SJSA1 (cell line): ENCODE results near the gene LRRC26. TPM values are rescaled to one million over a fixed set of nuclear protein-coding genes. Genes with fewer than 3 reads are reported as not detected.
"Not testable (repeated sequence)": the region's sequence is repeated elsewhere in the genome, so short reads cannot be mapped to it uniquely, and the experiment has no call there.

ENCODE experiments used
- DNase-seq, 2 experiments: peaks; one replicate each; pipeline ENCODE4 v3.0.0-alpha.2; 2015 to 2020; ENCODE audit warnings: low spot score in 2 of 2, low read depth in 1 of 2
- H3K27ac ChIP-seq: fragments of 250-450 bp; sonication (Bioruptor Pico); 2 replicates; pipeline ENCODE4 v1.5.1; 2020; ENCODE audit warnings: mild to moderate bottlenecking, moderate library complexity
- H3K27me3 ChIP-seq: fragments of 250-450 bp; sonication (Bioruptor Pico); replicated peaks from 2 replicates; pipeline ENCODE4 v1.5.1; 2020; ENCODE audit warnings: mild to moderate bottlenecking, moderate library complexity
- H3K36me3 ChIP-seq: fragments of 250-450 bp; sonication (Bioruptor Pico); 2 replicates; pipeline ENCODE4 v1.5.1; 2020; ENCODE audit warnings: mild to moderate bottlenecking
- H3K4me1 ChIP-seq: fragments of 250-450 bp; sonication (Bioruptor Pico); replicated peaks from 2 replicates; pipeline ENCODE4 v1.6.1; 2021; ENCODE audit warnings: mild to moderate bottlenecking
- H3K4me3 ChIP-seq: fragments of 250-450 bp; sonication (Bioruptor Pico); 2 replicates; pipeline ENCODE4 v1.5.1; 2020; ENCODE audit warnings: mild to moderate bottlenecking
- H3K9me3 ChIP-seq: fragments of 250-450 bp; sonication (Bioruptor Pico); replicated peaks from 2 replicates; pipeline ENCODE4 v1.5.1; 2020; ENCODE audit warnings: mild to moderate bottlenecking
- total RNA-seq: library from RNA; depleted of rRNA; stranded (reverse); fragments of >200 nt; shearing (Covaris generic); gene quantifications from 2 replicates; pipeline ENCODE4 v1.2.3, GENCODE V29; 2014; rRNA removed

The LRRC26 gene
- total RNA-seq, 1 experiment from 2014 or later, result not detected

DNA sequence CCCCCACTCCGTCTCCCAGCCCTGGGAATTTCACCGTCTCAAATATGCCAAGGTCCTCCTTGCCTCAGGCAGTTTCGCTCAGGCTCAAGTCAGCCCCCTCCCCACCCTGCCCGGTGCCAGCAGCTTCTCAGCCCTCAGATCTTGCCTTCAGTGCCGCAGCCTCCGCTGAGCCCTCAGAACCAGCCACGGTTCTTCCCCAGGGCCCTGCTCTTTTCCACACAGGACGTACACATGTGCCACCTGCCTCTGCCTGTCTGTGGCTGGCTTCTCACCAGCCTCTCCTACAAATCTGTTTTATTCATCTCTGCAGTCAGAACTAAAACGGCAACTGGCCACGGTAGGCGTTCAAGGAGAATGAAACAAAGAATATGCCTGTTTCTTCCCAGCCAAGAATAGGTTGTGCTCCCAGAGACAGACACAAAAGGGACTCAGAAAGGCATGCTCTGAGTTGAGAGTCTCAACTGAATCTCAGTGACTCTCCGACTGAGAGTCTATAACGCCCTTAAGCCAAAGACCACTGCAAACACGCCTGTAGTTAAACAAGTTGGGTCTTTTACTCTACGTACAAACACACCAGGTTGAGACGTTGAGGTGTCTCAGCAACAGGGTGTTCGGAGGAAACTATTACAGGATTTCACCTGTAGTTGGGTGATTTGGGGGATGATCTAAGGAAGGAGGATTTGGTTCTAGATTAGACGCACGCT, 41.5 kb downstream of the LRRC26 start:
- DNase-seq, result peak in 1 of 2 experiments; percentile 39
- H3K27me3 ChIP-seq, result 0 out of 2 replicates have a peak, but pooled peaks cover 3% of the 10 kb centered on the region
- 0 out of 2 replicates have a peak, but pooled peaks cover 5% of the 10 kb centered on the region for H3K9me3 ChIP-seq
- no peak overlapping the region for H3K27ac ChIP-seq
- H3K36me3 ChIP-seq, result no peaks in the 10 kb centered on the region
- no peak overlapping the region; the same call in 1 of the 2 replicates for H3K4me3 ChIP-seq
- peaks cover 14% of the 10 kb centered on the region for H3K4me1 ChIP-seq

GRCh38 chr9:137127301-137128157, 42.3 kb downstream of the LRRC26 start:
- H3K4me1 ChIP-seq, result peaks cover 14% of the 10 kb centered on the region
- DNase-seq, result no peak
- no peak overlapping the region for H3K27ac ChIP-seq
- 0 out of 2 replicates have a peak, but pooled peaks cover 5% of the 10 kb centered on the region for H3K9me3 ChIP-seq
- no peaks in the 10 kb centered on the region for H3K36me3 ChIP-seq
- H3K4me3 ChIP-seq, result no peak overlapping the region
- no peaks in the 10 kb centered on the region for H3K27me3 ChIP-seq

DNA sequence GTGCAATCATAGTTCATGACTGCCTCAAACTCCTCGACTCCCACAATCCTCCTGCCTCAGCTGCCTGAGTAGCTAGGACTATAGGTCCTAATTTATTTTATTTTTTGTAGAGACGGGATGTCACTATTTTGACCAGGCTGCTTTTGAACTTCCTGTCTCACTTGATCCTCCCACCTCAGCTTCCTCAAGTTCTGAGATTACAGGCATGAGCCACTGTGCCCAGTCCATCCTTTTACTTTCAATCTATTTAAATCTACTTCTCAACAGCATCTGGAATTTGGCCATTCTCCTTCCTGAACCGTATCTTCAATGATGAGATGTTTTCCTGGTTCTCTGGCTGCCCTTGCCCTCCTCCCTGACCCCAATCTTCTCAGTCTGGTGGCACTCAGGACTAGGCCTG, 43.1 kb downstream of the LRRC26 start:
- H3K27me3 ChIP-seq, result no peaks in the 10 kb centered on the region
- no peak overlapping the region for H3K4me3 ChIP-seq
- 0 out of 2 replicates have a peak, but pooled peaks cover 5% of the 10 kb centered on the region for H3K9me3 ChIP-seq
- DNase-seq, result no peak
- no peak overlapping the region for H3K27ac ChIP-seq
- H3K4me1 ChIP-seq, result peaks cover 14% of the 10 kb centered on the region
- no peaks in the 10 kb centered on the region for H3K36me3 ChIP-seq

DNA sequence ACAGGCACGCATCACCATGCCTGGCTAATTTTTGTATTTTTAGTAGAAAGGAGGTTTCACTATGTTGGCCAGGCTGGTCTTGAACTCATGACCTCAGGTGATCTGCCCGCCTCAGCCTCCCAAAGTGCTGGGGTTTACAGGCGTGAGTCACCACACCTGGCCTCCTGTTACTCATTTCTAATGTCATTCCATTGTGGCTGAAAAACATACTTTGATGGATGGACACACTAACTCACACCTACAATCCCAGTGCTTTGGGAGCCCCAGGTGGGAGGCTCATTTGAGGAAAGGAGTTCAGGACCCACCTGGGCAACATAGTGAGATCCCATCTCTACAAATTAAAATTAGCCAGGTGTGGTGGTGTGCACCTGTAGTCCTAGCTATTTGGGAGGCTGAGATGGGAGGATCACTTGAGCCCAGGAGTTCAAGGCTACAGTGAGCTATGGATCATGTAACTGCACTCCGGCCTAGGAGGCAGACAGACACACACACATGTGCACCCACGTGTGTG, 45.8 kb downstream of the LRRC26 start:
- H3K27me3 ChIP-seq, DNase-seq, H3K36me3 ChIP-seq, H3K4me3 ChIP-seq, H3K27ac ChIP-seq, H3K9me3 ChIP-seq, H3K4me1 ChIP-seq: not testable (repeated sequence)

GRCh38 chr9:137123468-137123837, 46.4 kb downstream of the LRRC26 start:
- no peak overlapping the region for H3K27ac ChIP-seq
- H3K9me3 ChIP-seq, result no peaks in the 10 kb centered on the region
- no peaks in the 10 kb centered on the region; the same call in 1 of the 2 replicates for H3K4me1 ChIP-seq
- no peaks in the 10 kb centered on the region for H3K27me3 ChIP-seq
- no peak overlapping the region for H3K4me3 ChIP-seq
- H3K36me3 ChIP-seq, result no peaks in the 10 kb centered on the region
- no peak for DNase-seq

- not testable (repeated sequence) for H3K4me3 ChIP-seq, H3K36me3 ChIP-seq, H3K27ac ChIP-seq, DNase-seq, H3K4me1 ChIP-seq, H3K9me3 ChIP-seq, H3K27me3 ChIP-seq
Observed at GRCh38 chr9:137122796-137123467, 46.9 kb downstream of the LRRC26 start.

- H3K4me1 ChIP-seq, H3K27ac ChIP-seq, H3K4me3 ChIP-seq, DNase-seq, H3K27me3 ChIP-seq, H3K9me3 ChIP-seq, H3K36me3 ChIP-seq: not testable (repeated sequence)
Observed at GRCh38 chr9:137121927-137122795, 47.7 kb downstream of the LRRC26 start.

Other genes with a start within 250 kb of the LRRC26 start
- gene FBXW5, start 225.3 kb downstream of the LRRC26 start, total RNA-seq, result 89.0 and 93.8 TPM in 2 replicates
- not detected in 2 replicates for gene C8G, start 224.8 kb downstream of the LRRC26 start, total RNA-seq
- gene LCN12, start 217.8 kb downstream of the LRRC26 start, total RNA-seq, result not detected in 2 replicates
- not detected in 2 replicates for gene PTGDS, start 192.5 kb downstream of the LRRC26 start, total RNA-seq
- gene LCNL1, start 187.1 kb downstream of the LRRC26 start, total RNA-seq, result not detected in 2 replicates
- gene PAXX, start 177.6 kb downstream of the LRRC26 start, total RNA-seq, result 14.5 and 15.1 TPM in 2 replicates
- gene CLIC3, start 173.5 kb downstream of the LRRC26 start, total RNA-seq, result 0.89 TPM in 1 of 2 replicates, not detected in the other
- 0.81 and 1.3 TPM in 2 replicates for gene ABCA2, start 141.8 kb downstream of the LRRC26 start, total RNA-seq
- not detected in 2 replicates for gene FUT7, start 138.0 kb downstream of the LRRC26 start, total RNA-seq
- not detected in 2 replicates for gene NPDC1, start 123.9 kb downstream of the LRRC26 start, total RNA-seq
- gene ENTPD2, start 116.0 kb downstream of the LRRC26 start, total RNA-seq, result not detected in 2 replicates
- 21.5 and 24.9 TPM in 2 replicates for gene SAPCD2, start 99.5 kb downstream of the LRRC26 start, total RNA-seq
- gene UAP1L1, start 92.5 kb downstream of the LRRC26 start, total RNA-seq, result 3.4 and 5.6 TPM in 2 replicates
- 51.8 and 64.4 TPM in 2 replicates for gene MAN1B1, start 83.1 kb downstream of the LRRC26 start, total RNA-seq
- 5.1 and 6.4 TPM in 2 replicates for gene DPP7, start 55.3 kb downstream of the LRRC26 start, total RNA-seq
- not detected in 2 replicates for gene GRIN1, start 30.9 kb downstream of the LRRC26 start, total RNA-seq
- gene TMEM210, start 2.0 kb upstream of the LRRC26 start, total RNA-seq, result not detected in 2 replicates
- gene ANAPC2, start 18.5 kb upstream of the LRRC26 start, total RNA-seq, result 11.7 and 13.7 TPM in 2 replicates
- gene SSNA1, start 18.6 kb upstream of the LRRC26 start, total RNA-seq, result 94.2 and 177 TPM in 2 replicates
- gene TPRN, start 30.7 kb upstream of the LRRC26 start, total RNA-seq, result 6.0 and 6.1 TPM in 2 replicates
- gene TMEM203, start 35.6 kb upstream of the LRRC26 start, total RNA-seq, result 44.5 and 51.3 TPM in 2 replicates
- 5.2 and 6.5 TPM in 2 replicates for gene NDOR1, start 35.6 kb upstream of the LRRC26 start, total RNA-seq
- gene RNF208, start 52.2 kb upstream of the LRRC26 start, total RNA-seq, result not detected in 2 replicates
- 0.24 TPM in 1 of 2 replicates, not detected in the other for gene CYSRT1, start 55.1 kb upstream of the LRRC26 start, total RNA-seq
- gene RNF224, start 57.5 kb upstream of the LRRC26 start, total RNA-seq, result not detected in 2 replicates
- gene SLC34A3, start 60.9 kb upstream of the LRRC26 start, total RNA-seq, result not detected in 2 replicates
- gene TUBB4B, start 71.2 kb upstream of the LRRC26 start, total RNA-seq, result 229 and 232 TPM in 2 replicates
- gene STPG3, start 81.2 kb upstream of the LRRC26 start, total RNA-seq, result not detected in 2 replicates
- gene NELFB, start 85.3 kb upstream of the LRRC26 start, total RNA-seq, result 35.2 and 41.9 TPM in 2 replicates
- gene TOR4A, start 107.7 kb upstream of the LRRC26 start, total RNA-seq, result 9.7 and 10.9 TPM in 2 replicates
- gene NRARP, start 132.2 kb upstream of the LRRC26 start, total RNA-seq, result 0.97 and 1.2 TPM in 2 replicates